OCI-LY7 (cell line): ENCODE results near the gene KAZN.

Source experiments
- EZH2phosphoT487 ChIP-seq: fragments of 200-600 bp; sonication (generic); IDR thresholded peaks from 2 replicates; pipeline ENCODE4 v1.6.1; 2018; ENCODE audit warnings: low read depth, borderline replicate concordance, mild to moderate bottlenecking, mixed run types, antibody characterized with exemption, low read length, moderate library complexity, mixed read lengths
- TF ChIP-seq, protein P1 (sequence below): fragments of 200-600 bp; sonication (generic); conservative IDR thresholded peaks from 2 replicates; pipeline ENCODE4 v1.5.1; 2014; ENCODE audit warnings: mild to moderate bottlenecking, antibody characterized with exemption, low read length, moderate library complexity, mixed read lengths

DNA sequence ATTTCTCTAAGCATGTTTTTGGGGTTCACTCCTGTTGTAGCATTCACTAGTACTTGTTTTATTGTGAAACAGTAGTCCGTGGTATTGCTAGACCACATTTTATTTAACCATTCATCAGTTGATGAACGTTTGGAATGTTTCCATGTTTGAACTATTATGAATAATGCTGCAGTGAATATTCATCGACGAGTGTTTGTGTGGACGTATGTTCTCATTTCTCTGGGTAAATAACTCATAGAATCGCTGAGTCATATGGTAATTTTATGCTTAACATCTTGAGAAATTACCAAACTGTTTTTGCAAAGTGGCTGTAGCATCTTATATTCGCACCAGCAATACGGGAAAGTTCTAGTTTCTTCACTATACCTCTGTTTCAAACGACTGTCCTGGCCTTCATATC lies 28.0 kb upstream of the KAZN start:
- TF ChIP-seq EZH2phosphoT487 = no peak
- TF ChIP-seq, protein P1, sequence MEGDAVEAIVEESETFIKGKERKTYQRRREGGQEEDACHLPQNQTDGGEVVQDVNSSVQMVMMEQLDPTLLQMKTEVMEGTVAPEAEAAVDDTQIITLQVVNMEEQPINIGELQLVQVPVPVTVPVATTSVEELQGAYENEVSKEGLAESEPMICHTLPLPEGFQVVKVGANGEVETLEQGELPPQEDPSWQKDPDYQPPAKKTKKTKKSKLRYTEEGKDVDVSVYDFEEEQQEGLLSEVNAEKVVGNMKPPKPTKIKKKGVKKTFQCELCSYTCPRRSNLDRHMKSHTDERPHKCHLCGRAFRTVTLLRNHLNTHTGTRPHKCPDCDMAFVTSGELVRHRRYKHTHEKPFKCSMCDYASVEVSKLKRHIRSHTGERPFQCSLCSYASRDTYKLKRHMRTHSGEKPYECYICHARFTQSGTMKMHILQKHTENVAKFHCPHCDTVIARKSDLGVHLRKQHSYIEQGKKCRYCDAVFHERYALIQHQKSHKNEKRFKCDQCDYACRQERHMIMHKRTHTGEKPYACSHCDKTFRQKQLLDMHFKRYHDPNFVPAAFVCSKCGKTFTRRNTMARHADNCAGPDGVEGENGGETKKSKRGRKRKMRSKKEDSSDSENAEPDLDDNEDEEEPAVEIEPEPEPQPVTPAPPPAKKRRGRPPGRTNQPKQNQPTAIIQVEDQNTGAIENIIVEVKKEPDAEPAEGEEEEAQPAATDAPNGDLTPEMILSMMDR = no peak
